GM18868 (cell line): ENCODE measurements around the gene SRD5A1.

Experiments used
- ATAC-seq: cut with Tn5 transposase; IDR thresholded peaks from one replicate; pipeline ENCODE4 v1.9.1; 2021; ENCODE audit warnings: mild to moderate bottlenecking, moderate library complexity; ENCODE audit not compliant: unreplicated experiment

SRD5A1 gene

GRCh38 chr5:6723816-6724300 is 90.6 kb downstream of the SRD5A1 start:
- no peak for ATAC-seq
